HG02870 (cell line): ENCODE measurements around the gene FAM167B.
A peak's percentile ranks its signal among the peaks of the same experiment; 100 is the strongest.
"Not testable (repeated sequence)": the region's sequence is repeated elsewhere in the genome, so short reads cannot be mapped to it uniquely, and the experiment has no call there.

Source experiments
- ATAC-seq: cut with Tn5 transposase; IDR thresholded peaks from one replicate; pipeline ENCODE4 v1.9.1; 2021; ENCODE audit warnings: mild to moderate bottlenecking, moderate library complexity; ENCODE audit not compliant: unreplicated experiment

Gene FAM167B

DNA sequence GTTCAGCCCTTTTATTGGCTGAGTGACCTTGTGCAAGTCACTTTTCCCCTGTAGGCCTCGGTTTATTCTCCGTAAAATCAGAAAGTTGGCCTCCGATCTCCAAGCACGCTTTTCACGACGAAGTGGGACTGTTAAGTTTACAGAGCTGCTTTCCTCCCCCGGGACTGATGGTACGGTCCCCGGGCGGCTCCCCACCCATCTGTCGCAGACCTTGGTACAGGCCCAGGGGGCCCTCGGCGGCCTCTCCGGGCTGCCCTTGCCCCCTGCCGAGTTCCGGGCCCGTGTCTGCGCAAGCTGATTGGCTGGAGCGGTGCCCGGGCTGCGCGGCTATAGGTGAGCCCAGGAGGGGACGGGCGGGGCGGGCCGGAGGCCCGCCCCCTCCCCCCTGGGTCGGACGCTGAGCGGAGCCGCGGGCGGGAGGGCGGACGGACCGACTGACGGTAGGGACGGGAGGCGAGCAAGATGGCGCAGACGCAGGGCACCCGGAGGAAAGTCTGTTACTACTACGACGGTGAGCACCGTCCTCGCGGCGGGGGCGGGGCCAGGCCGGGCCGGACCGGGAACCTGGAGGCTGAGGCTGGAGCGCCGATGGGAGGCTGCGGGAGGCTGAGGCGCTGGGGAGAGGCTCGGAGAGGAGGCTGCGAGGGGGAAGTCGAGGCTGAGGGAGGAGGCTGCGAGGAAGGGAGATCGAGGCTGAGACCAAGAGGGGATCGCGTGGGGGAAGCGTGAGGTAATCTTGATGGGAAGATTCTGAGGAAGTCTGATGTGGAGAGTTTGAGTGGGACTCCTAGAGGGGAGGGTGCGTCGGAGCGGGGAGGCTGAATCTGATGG, 44.9 kb downstream of the FAM167B start, which contains the start of gene HDAC1:
Gene HDAC1 (plus strand): TSS at position 376 of the 831 bp plus-strand sequence. CDS start 87 bp downstream, at position 463.
- peak; percentile 91 for ATAC-seq

DNA sequence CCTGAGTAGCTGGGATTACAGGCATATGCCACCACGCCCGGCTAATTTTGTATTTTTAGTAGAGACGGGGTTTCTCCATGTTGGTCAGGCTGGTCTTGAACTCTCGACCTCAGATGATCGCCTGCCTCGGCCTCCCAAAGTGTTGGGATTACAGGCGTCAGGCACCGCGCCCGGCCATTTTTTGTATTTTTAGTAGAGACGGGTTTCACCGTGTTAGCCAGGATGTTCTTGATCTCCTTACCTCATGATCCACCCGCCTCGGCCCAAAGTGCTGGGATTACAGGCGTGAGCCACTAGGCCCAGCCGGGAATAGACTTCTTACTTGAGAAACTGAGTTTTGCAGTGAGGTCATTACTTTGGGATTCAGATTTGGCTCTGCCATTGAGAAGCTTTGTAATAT, 51.2 kb downstream of the FAM167B start:
- ATAC-seq: not testable (repeated sequence)
